Right lobe of liver (tissue), 5 donors: ENCODE results near the gene MITD1. TPM values are rescaled to one million over a fixed set of nuclear protein-coding genes. Genes with fewer than 3 reads are reported as not detected.

Experiments
- small RNA-seq, 2 experiments: library from RNA; depleted of rRNA; stranded (forward); fragments of <200 nt; gene quantifications; one replicate each; pipeline ENCODE3, GENCODE V24; 2016
- total RNA-seq, 6 experiments: library from RNA; depleted of rRNA in 2 of 6; stranded (reverse); fragments of >200 nt in 2 of 6; fragmentation: NEBNext Ultra II Directional in 3 of 6; extraction: Animal tissue kit (Norgen Biotek cat#: 25700) in 3 of 6; gene quantifications; one replicate each; pipeline versions ENCODE4 v1.1.0 to v1.2.4, GENCODE V29; 2016 to 2023
- donor health status: DM: no; HTN: no; CAD: no.
- donor health status: DM: no; HTN: no; CAD: no.
- donor health status: DM: no; HTN: yes; CAD: no.
- donor health status: DM: no; HTN: yes; CAD: no.

The MITD1 gene
- total RNA-seq, 6 experiments from 2014 or later: 4.0 to 12.5 (median 9.6) TPM

Small RNAs within 50 kb of the gene (small RNA-seq; reads per million reads assigned to genes)
- 0 reads per million in 2 experiments for gene AC092587.1

Other genes starting within 250 kb of the MITD1 start
- gene CRACDL, start 244.8 kb downstream of the MITD1 start, total RNA-seq: under 1 TPM; 0.12 to 0.56 (median 0.32) TPM
- gene C2orf15, start 39.4 kb downstream of the MITD1 start, total RNA-seq: 1 to 10 TPM in 1 of 6 experiments, under 1 TPM in 5; 0.24 to 1.4 (median 0.44) TPM
- gene TSGA10, start 26.1 kb downstream of the MITD1 start, total RNA-seq: 1 to 10 TPM; 1.6 to 5.6 (median 2.7) TPM
- gene LIPT1, start 26.1 kb downstream of the MITD1 start, total RNA-seq: 1 to 10 TPM; 1.9 to 5.0 (median 3.6) TPM
- 10 to 100 TPM; 13.3 to 28.2 (median 14.2) TPM for gene MRPL30, start 126 bp upstream of the MITD1 start, total RNA-seq
- not detected for gene LYG2, start 74.6 kb upstream of the MITD1 start, total RNA-seq
- gene LYG1, start 120.1 kb upstream of the MITD1 start, total RNA-seq: under 1 TPM in 5 of 6 experiments, not detected in 1; 0.25 to 1.00 (median 0.64) TPM
- gene TXNDC9, start 155.3 kb upstream of the MITD1 start, total RNA-seq: 10 to 100 TPM; 10.9 to 33.1 (median 14.1) TPM
- 10 to 100 TPM; 10.2 to 18.8 (median 17.4) TPM for gene EIF5B, start 156.3 kb upstream of the MITD1 start, total RNA-seq